Esophagus squamous epithelium (tissue), 4 donors: ENCODE results near the gene IER3IP1.

Experiments used
- POLR2A ChIP-seq, 4 donors: fragments of 450-650 bp; IDR thresholded peaks; one replicate each; pipeline ENCODE4 v1.6.1; 2017; ENCODE audit warnings: antibody characterized with exemption in 4 of 4, mild to moderate bottlenecking in 4 of 4, moderate library complexity in 3 of 4
- TF ChIP-seq, protein P1 (sequence below), 6 experiments: fragments of 450-650 bp in 4 of 6; fragments of 200-600 bp in 2 of 6; sonication (generic) in 2 of 6; IDR thresholded peaks; one replicate each; pipeline ENCODE4 v1.5.1; 2016 to 2019; ENCODE audit warnings: antibody characterized with exemption in 6 of 6, mild to moderate bottlenecking in 4 of 6, moderate library complexity in 4 of 6

GRCh38 chr18:47175898-47176575, at the start of gene IER3IP1:
- TF ChIP-seq, protein P1, sequence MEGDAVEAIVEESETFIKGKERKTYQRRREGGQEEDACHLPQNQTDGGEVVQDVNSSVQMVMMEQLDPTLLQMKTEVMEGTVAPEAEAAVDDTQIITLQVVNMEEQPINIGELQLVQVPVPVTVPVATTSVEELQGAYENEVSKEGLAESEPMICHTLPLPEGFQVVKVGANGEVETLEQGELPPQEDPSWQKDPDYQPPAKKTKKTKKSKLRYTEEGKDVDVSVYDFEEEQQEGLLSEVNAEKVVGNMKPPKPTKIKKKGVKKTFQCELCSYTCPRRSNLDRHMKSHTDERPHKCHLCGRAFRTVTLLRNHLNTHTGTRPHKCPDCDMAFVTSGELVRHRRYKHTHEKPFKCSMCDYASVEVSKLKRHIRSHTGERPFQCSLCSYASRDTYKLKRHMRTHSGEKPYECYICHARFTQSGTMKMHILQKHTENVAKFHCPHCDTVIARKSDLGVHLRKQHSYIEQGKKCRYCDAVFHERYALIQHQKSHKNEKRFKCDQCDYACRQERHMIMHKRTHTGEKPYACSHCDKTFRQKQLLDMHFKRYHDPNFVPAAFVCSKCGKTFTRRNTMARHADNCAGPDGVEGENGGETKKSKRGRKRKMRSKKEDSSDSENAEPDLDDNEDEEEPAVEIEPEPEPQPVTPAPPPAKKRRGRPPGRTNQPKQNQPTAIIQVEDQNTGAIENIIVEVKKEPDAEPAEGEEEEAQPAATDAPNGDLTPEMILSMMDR (IDR thresholded peaks at IDR 0.05), result peak in 2 of 6 experiments; percentile 9 to 17
- peak in 2 of 4 donors; percentile 39 to 68 for TF ChIP-seq POLR2A (IDR thresholded peaks at IDR 0.05)
